Spinal cord (tissue), 10 donors: Measurements from ENCODE around the gene S100A1. TPM values are rescaled to one million over a fixed set of nuclear protein-coding genes. Genes with fewer than 3 reads are reported as not detected.
"Not testable (repeated sequence)": the region's sequence is repeated elsewhere in the genome, so short reads cannot be mapped to it uniquely, and the experiment has no call there.

Experiments
- DNase-seq, 6 donors: peaks; one replicate each; pipeline versions ENCODE4 v3.0.0 to v3.0.0-alpha.2; 2013 to 2015; ENCODE audit warnings: low spot score in 6 of 6, low read depth in 4 of 6
- H3K27ac ChIP-seq: one replicate; pipeline ENCODE4 v1.5.1; 2013; ENCODE audit warnings: low read depth, low read length, control low read depth
- H3K27me3 ChIP-seq: one replicate; pipeline ENCODE4 v1.6.1; 2013; ENCODE audit warnings: low read length; ENCODE audit not compliant: control insufficient read depth, insufficient read depth
- H3K36me3 ChIP-seq: one replicate; pipeline ENCODE4 v1.6.1; 2013; ENCODE audit warnings: low read length; ENCODE audit not compliant: control insufficient read depth, insufficient read depth
- H3K4me1 ChIP-seq: one replicate; pipeline ENCODE4 v1.6.1; 2013; ENCODE audit warnings: low read length; ENCODE audit not compliant: control insufficient read depth, insufficient read depth
- H3K4me3 ChIP-seq: one replicate; pipeline ENCODE4 v1.5.1; 2013; ENCODE audit warnings: low read depth, low read length, control low read depth
- H3K9me3 ChIP-seq: one replicate; pipeline ENCODE4 v1.6.1; 2013; ENCODE audit warnings: low read length; ENCODE audit not compliant: control insufficient read depth, insufficient read depth
- WGBS: methylation state at CpG from one replicate; pipeline ENCODE4 v1.1.5; 2013; ENCODE audit warnings: missing lambda C conversion rate; ENCODE audit not compliant: insufficient coverage; 5-methylcytosine and 5-hydroxymethylcytosine counted together
- polyA plus RNA-seq, 2 donors: library from polyadenylated mRNA; unstranded; fragments of 120-200 nt; gene quantifications; one replicate each; pipeline ENCODE4 v1.2.1, GENCODE V29; 2013; ENCODE audit not compliant: insufficient read length in 2 of 2
- total RNA-seq, 2 donors: library from RNA; depleted of rRNA in 1 of 2; stranded (reverse); fragments of 120-200 nt in 1 of 2; fragments of >200 nt in 1 of 2; gene quantifications; one replicate each; pipeline versions ENCODE4 v1.2.3 to v1.2.4, GENCODE V29; 2013 to 2014
- donor health status: healthy.

S100A1 gene
- total and polyA plus RNA-seq, 4 donors: 3.7 to 19.0 (median 14.3) TPM

DNA sequence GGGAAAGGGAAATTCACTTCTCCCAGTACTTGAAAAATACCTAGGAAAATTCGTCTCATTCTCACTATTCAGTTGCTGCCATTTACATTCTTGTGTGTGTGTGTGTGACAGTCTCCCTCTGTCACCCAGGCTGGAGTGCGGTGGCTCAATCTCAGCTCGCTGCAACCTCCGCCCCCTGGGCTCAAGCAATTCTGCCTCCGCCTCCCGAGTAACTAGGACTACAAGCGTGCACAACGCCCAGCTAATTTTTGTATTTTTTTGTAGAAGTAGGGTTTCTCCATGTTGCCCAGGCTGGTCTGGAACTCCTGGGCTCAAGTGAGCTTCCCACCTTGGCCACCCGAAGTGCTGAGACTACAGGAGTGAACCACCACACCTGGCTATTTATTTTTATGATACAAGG, 31.4 kb downstream of the S100A1 start:
- Histone ChIP-seq H3K4me3 (peak overlapping the region; percentile 92), H3K36me3 (peaks cover 39% of the 10 kb centered on the region), H3K4me1 (peaks cover 14% of the 10 kb centered on the region), H3K27ac (no peak overlapping the region), H3K9me3 (no peaks in the 10 kb centered on the region), H3K27me3 (no peaks in the 10 kb centered on the region)
- no CpG with 5 or more reads among the region's 9 CpGs for WGBS
- DNase-seq: no peak

DNA sequence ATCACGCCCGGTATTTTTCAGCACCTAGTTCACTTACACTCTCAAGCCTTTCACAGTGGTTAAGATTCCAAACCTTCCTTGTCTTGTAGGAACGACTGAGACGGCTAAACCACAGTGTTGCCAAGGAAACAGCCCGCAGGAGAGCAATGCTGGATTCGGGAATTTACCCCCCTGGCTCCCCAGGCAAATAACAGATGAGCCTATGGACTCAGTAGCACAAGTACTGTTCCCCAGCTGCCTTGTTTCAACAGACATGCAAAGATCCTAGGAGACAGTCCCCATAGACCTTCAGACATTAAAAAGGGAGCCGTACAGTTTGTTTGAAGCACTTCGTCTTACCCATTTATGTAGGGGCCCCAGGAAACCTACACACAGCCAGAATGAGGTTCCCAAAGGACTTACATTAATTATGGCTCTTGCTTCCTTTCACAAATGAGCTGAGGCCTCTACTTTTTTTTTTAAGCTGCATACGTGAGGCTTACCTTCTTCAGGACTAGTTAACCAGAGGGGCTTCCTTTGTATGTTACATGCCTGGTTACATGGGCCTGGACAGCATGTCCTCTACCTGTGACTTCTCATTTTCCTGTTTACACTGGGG, 33.0 kb downstream of the S100A1 start:
- peaks cover 14% of the 10 kb centered on the region for H3K4me1 ChIP-seq
- H3K4me3 ChIP-seq: no peak overlapping the region
- peak in 1 of 6 donors; percentile 63 for DNase-seq
- peaks cover 51% of the 10 kb centered on the region for H3K36me3 ChIP-seq
- H3K9me3 ChIP-seq: no peaks in the 10 kb centered on the region
- WGBS: 35% methylated on average over 5 of the region's 9 CpGs
- H3K27me3 ChIP-seq: no peaks in the 10 kb centered on the region
- no peak overlapping the region for H3K27ac ChIP-seq

DNA sequence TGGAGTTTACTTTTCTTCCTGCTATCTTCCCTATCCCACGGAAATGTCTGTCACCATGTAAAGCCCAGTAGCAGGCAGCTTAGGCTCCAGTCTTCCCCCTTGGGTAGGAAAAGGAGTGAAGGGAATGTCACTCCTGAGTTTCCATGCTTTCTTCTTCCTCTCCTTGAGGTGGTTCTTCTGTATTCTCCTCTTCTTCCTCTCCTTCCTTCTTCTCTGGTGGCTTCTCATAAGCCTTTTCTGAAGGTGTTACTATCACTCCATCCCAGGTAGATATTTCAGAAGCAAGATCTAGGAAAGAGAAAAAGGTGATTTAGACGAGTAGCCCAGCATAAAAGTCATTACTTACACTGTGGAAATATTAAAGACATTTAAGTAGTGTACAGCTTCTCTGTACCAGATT, 34.0 kb downstream of the S100A1 start:
- H3K27ac ChIP-seq: no peak overlapping the region
- H3K27me3 ChIP-seq: no peaks in the 10 kb centered on the region
- H3K4me3 ChIP-seq: no peak overlapping the region
- H3K9me3 ChIP-seq: no peaks in the 10 kb centered on the region
- no peak for DNase-seq
- H3K4me1 ChIP-seq: peaks cover 14% of the 10 kb centered on the region
- no CpG with 5 or more reads among the region's 2 CpGs for WGBS
- peaks cover 62% of the 10 kb centered on the region for H3K36me3 ChIP-seq

DNA sequence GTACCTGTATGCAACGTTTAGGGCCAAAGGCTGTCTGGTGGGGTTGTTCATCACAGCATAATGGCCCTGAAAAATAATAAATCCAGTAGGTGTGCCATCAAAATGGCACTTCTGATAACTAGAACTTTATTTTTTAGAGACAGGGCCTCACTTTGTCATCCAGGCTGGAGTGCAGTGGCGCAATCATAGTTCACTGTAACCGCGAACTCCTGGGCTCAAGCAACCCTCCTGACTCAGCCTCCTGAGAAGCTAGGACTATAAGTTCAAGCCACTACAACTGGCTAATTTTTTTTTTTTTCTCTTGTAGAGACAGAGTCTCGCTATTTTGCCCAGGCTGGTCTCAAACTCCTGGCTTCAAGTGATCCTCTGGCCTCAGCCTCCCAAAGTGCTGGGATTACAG, 35.0 kb downstream of the S100A1 start:
- Histone ChIP-seq H3K27me3 (no peaks in the 10 kb centered on the region), H3K36me3 (peaks cover 67% of the 10 kb centered on the region), H3K27ac (no peak overlapping the region), H3K4me1 (peaks cover 10% of the 10 kb centered on the region), H3K4me3 (no peak overlapping the region), H3K9me3 (no peaks in the 10 kb centered on the region)
- WGBS: 93% methylated on average over 4 of the region's 5 CpGs
- no peak for DNase-seq

- Histone ChIP-seq H3K4me3 (no peak overlapping the region), H3K4me1 (peaks cover 22% of the 10 kb centered on the region), H3K36me3 (peaks cover 60% of the 10 kb centered on the region), H3K27me3 (no peaks in the 10 kb centered on the region), H3K9me3 (no peaks in the 10 kb centered on the region), H3K27ac (no peak overlapping the region)
- 80% methylated on average over 2 of the region's 4 CpGs for WGBS
- no peak for DNase-seq
These were observed 39.2 kb downstream of the S100A1 start for GRCh38 chr1:153667439-153667838.

- H3K27me3 ChIP-seq, H3K9me3 ChIP-seq, H3K4me3 ChIP-seq, H3K27ac ChIP-seq, DNase-seq: not testable (repeated sequence)
- WGBS: 95% methylated on average over 7 of the region's 8 CpGs
- Histone ChIP-seq H3K36me3 (peaks cover 52% of the 10 kb centered on the region), H3K4me1 (peaks cover 22% of the 10 kb centered on the region)
These were observed 40.4 kb downstream of the S100A1 start for GRCh38 chr1:153668672-153669071.

DNA sequence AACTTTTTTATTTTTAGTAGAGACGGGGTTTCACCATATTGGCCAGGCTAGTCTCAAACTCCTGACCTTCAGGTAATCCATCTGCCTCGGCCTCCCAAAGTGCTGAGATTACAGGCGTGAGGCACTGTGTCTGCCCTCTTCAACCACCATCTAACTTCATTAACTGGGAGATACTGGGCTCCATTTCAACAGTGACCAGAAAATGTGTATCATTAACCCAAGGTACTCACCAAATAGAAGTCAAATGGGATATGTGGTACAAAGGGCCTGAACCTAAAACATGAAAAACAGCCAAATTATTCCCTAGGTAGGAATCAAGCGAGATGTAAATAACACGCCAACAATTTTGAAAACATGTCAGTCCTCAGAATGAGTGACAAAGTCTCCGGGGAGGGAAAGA, 41.4 kb downstream of the S100A1 start:
- Histone ChIP-seq H3K9me3 (no peaks in the 10 kb centered on the region), H3K27me3 (no peaks in the 10 kb centered on the region), H3K36me3 (peaks cover 43% of the 10 kb centered on the region), H3K4me3 (peak overlapping the region; percentile 96), H3K4me1 (peaks cover 22% of the 10 kb centered on the region), H3K27ac (no peak overlapping the region)
- 62% methylated on average over 2 of the region's 6 CpGs for WGBS
- no peak for DNase-seq

DNA sequence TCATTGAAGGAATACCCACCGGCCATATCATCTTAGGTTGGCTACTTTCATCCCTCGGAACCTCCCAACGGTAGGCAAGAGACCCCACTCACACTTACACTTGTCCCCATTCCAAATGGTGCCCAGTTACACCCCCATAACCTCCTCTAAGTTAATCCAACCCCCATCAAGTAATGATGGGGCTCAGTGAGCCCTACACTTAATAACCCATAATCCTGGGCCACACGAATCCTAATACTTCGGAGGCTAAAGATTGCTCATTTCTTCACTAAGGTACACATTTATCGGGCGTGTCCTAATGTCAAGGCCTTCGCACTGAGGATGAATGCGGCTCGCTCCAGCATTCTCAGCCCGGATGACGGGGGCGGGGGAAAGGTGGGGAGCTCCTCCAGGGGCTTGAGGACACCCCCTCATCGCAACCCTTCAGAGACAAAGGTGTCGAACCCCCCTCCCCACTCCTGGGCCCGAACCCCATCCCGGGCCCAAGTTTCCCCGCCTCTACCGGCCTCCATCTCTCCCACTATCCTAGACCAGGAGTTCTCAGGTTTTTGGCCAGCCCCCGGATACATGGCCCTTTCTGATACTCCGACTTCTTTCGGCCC, 42.1 kb downstream of the S100A1 start:
- Histone ChIP-seq H3K9me3 (no peaks in the 10 kb centered on the region), H3K27me3 (no peaks in the 10 kb centered on the region), H3K27ac (peak overlapping the region; percentile 80), H3K4me1 (peaks cover 22% of the 10 kb centered on the region), H3K36me3 (peaks cover 39% of the 10 kb centered on the region), H3K4me3 (peak overlapping the region; percentile 96)
- 2% methylated on average over 22 of the region's 22 CpGs for WGBS
- DNase-seq: no peak

DNA sequence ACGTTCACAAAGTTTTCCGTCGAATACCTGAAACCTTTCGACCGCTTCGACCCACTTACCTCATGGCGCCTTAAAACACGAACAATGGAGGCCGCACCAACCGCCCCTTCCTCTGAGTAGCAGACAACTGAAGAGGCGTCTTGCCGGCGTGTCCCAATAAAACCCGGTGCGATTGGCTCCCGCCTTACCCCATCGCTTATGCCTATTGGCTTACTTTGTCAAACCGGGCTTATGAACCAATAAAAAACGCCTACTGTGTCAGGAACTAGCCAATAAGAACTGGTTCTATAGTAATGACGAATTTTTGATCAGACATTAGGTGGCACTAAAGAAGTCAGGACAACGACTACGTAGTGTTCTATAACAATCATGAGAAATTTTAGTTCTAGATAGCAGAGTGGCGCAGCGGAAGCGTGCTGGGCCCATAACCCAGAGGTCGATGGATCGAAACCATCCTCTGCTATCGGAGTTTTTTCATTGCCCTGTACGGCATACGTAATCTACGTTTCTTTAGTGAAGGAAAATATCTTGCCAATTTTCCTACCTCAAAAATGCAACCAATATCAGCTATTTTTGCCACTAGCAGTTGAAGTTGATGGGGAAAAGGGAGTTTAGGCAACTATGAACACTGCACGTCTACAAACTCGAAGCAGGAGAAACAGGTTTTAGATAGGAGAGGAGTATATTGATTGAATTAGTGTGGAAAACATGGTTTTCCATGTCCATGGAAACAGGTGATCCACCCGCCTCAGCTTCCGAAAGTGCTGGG, 42.8 kb downstream of the S100A1 start, which contains the start of gene ILF2:
ILF2 (minus strand) TSS at position 135 of the 769 bp plus-strand sequence; CDS start at position 64, 71 bp downstream.
- DNase-seq: peak; percentile 96 to 100 (median 98)
- H3K27ac ChIP-seq: peak within 1 kb of the TSS; percentile 85
- peaks cover 32% of the 10 kb centered on the region for H3K36me3 ChIP-seq
- H3K4me1 ChIP-seq: peaks cover 22% of the 10 kb centered on the region
- peak within 1 kb of the TSS; percentile 96 for H3K4me3 ChIP-seq
- H3K9me3 ChIP-seq: no peaks in the 10 kb centered on the region
- 0% methylated on average over 20 of the region's 35 CpGs for WGBS
- no peaks in the 10 kb centered on the region for H3K27me3 ChIP-seq
